Omental fat pad (tissue), 4 donors: Measurements from ENCODE around the gene FCER2. TPM values are rescaled to one million over a fixed set of nuclear protein-coding genes. Genes with fewer than 3 reads are reported as not detected.

Experiments used
- ATAC-seq: fragments of 150-250 bp; one replicate; pipeline ENCODE4 v1.9.1; 2016; ENCODE audit warnings: mild to moderate bottlenecking, moderate library complexity; ENCODE audit not compliant: low FRiP score
- DNase-seq: peaks from one replicate; pipeline ENCODE4 v3.0.0-alpha.2; 2019; ENCODE audit warnings: low spot score
- total RNA-seq, 4 donors: library from RNA; depleted of rRNA; stranded (reverse); fragments of >200 nt; gene quantifications; one replicate each; pipeline ENCODE4 v1.1.0, GENCODE V29; 2016
- TF ChIP-seq, protein P1 (sequence below), 3 donors: fragments of 450-650 bp; IDR thresholded peaks; one replicate each; pipeline ENCODE4 v1.5.1; 2016 to 2017; ENCODE audit warnings: antibody characterized with exemption in 3 of 3, mild to moderate bottlenecking in 3 of 3, moderate library complexity in 2 of 3

The FCER2 gene
- total RNA-seq, 4 donors from 2014 or later: 0.65 to 1.8 (median 1.0) TPM

DNA sequence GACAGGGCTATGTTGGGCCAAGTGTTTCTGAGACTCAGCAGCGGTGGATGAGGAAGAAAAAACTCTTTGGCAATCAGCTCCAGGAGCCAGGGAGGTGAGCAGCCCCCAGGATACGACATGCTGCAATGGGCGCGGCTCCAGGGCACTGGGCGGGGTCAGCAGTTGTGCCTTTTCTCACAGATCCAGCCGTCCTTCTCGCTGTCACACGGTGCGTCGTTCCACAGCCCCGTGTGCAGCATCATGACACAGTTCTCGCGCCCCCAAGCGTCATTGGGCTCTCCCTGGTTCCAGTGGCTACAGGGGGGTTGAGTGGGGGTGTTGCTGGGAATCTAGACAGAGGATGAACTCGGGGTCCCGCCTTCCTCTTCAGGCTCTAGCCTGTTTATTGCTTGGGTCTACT, 27.3 kb upstream of the FCER2 start:
- ATAC-seq (no peak), DNase-seq (no peak)
- TF ChIP-seq, protein P1, sequence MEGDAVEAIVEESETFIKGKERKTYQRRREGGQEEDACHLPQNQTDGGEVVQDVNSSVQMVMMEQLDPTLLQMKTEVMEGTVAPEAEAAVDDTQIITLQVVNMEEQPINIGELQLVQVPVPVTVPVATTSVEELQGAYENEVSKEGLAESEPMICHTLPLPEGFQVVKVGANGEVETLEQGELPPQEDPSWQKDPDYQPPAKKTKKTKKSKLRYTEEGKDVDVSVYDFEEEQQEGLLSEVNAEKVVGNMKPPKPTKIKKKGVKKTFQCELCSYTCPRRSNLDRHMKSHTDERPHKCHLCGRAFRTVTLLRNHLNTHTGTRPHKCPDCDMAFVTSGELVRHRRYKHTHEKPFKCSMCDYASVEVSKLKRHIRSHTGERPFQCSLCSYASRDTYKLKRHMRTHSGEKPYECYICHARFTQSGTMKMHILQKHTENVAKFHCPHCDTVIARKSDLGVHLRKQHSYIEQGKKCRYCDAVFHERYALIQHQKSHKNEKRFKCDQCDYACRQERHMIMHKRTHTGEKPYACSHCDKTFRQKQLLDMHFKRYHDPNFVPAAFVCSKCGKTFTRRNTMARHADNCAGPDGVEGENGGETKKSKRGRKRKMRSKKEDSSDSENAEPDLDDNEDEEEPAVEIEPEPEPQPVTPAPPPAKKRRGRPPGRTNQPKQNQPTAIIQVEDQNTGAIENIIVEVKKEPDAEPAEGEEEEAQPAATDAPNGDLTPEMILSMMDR (IDR thresholded peaks at IDR 0.05): no peak

DNA sequence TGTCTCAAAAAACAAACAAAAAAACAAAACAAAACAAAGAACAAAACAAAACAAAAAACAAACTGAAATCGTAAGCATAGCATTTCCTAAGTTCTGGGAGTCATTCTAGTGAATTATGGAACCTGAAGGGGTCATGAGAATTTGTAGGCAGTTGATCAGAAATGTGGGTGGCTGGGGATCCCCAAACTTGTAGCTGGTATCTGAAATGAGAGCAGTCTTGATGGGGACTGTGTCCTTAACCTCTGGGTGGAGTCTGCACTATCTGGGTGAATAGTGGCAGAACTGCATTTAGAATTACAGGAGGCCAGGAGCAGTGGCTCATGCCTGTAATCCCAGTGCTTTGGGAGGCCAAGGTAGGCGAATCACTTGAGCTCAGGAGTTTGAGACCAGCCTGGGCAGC, 23.9 kb upstream of the FCER2 start:
- ATAC-seq (no peak), DNase-seq (no peak)
- TF ChIP-seq, protein P1 (IDR thresholded peaks at IDR 0.05): no peak

DNA sequence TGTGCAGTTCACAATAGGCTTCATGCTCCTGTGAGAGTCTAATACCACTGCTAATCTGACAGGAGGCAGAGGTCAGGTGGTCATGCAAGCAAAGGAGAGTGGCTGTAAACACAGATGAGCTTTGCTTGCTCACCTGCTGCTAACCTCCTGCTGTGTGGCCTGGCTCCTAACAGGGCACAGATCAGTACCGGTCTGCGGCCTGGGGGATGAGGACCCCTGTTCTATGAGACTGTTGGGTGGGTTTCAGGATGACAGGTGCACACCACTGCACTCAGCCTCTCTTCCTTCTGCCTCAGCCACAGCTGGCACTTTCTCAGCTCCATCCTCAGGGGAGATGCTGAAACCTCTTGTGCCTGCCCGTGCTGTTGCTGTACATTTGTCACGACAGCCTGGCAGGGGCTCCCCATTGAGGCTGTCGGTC, 20.3 kb upstream of the FCER2 start:
- ATAC-seq (no peak), DNase-seq (no peak)
- TF ChIP-seq, protein P1 (IDR thresholded peaks at IDR 0.05): no peak

DNA sequence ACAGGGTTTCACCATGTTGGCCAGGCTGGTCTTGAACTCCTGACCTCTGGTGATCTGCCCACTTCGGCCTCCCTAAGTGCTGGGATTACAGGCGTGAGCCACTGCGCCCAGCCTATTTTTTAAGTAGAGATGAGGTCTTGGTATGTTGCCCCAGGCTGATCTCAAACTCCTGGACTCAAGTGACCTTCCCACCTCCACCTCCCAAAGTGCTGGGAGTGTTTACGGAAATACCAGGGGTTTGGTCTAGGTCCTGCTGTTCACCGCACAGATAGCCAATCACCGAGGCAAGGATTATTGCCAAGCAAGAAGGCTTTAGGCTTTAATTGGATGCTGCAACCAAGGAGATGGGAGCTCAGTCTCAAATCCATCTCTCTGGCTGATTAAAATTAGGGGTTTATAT, 18.4 kb upstream of the FCER2 start:
- DNase-seq (no peak), ATAC-seq (no peak)
- TF ChIP-seq, protein P1 (IDR thresholded peaks at IDR 0.05): no peak

DNA sequence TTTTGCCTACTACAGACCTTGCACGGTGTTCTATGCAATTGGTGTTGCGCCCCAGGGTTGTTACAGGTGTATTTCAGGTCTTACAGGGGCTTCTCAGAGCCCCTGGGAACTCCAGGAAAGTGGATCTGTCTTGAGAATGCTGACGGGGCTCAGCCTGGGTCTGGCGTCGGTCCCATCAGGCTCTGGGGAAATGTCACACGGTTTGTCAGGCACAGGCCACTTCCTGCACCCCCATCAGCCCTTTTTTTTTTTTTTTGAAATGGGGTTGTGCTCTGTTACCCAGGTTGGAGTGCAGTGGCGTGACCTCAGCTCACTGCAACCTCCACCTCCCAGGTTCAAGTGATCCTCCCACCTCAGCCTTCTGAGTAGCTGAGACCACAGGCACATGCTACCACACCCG, 16.7 kb upstream of the FCER2 start:
- no peak for ATAC-seq
- TF ChIP-seq, protein P1 (IDR thresholded peaks at IDR 0.05): no peak

DNA sequence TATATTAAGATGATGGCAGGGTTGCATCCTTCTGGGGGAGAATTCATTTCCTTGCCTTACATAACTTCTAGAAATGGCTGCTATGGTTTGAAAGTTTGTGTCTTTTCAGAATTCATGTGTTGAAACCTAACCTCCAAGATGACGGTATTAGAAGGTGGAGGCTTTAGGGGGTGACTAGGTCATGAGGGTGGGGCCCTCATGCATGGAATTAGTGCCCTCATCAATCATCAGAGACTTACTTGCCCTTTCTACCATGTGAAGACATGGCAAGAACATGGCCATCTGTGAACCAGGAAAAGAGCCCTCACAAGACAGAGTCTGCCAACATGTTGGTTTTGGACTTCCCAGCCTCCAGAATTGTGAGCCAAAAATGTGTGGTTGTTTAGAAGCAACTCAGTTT, 14.8 kb upstream of the FCER2 start:
- TF ChIP-seq, protein P1 (IDR thresholded peaks at IDR 0.05): no peak
- ATAC-seq: no peak
- no peak for DNase-seq

More for the DNA sequence above, 16.7 kb upstream of the FCER2 start:
- DNase-seq: no peak

DNA sequence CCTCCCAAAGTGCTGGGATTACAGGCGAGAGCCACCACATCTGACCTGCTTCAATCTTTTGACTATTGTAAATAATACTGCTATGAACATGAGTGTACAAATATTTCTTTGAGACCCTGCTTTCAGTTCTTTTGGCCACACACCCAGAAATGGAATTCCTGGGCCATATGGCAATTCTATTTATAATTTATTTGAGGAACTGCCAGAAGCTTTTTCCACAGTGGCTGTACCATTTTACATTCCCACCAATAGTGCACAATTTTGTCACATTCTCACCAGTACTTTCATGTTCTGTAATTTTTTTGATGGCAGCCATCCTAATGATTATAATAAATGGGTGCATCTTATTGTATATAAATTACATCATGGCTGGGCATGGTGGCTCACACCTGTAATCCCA, 13.7 kb upstream of the FCER2 start:
- no peak for ATAC-seq
- DNase-seq: no peak
- TF ChIP-seq, protein P1 (IDR thresholded peaks at IDR 0.05): no peak
